ENCODE measurements around the gene GNS.
"Not testable (repeated sequence)": the region's sequence is repeated elsewhere in the genome, so short reads cannot be mapped to it uniquely, and the experiment has no call there.

Gene GNS

DNA sequence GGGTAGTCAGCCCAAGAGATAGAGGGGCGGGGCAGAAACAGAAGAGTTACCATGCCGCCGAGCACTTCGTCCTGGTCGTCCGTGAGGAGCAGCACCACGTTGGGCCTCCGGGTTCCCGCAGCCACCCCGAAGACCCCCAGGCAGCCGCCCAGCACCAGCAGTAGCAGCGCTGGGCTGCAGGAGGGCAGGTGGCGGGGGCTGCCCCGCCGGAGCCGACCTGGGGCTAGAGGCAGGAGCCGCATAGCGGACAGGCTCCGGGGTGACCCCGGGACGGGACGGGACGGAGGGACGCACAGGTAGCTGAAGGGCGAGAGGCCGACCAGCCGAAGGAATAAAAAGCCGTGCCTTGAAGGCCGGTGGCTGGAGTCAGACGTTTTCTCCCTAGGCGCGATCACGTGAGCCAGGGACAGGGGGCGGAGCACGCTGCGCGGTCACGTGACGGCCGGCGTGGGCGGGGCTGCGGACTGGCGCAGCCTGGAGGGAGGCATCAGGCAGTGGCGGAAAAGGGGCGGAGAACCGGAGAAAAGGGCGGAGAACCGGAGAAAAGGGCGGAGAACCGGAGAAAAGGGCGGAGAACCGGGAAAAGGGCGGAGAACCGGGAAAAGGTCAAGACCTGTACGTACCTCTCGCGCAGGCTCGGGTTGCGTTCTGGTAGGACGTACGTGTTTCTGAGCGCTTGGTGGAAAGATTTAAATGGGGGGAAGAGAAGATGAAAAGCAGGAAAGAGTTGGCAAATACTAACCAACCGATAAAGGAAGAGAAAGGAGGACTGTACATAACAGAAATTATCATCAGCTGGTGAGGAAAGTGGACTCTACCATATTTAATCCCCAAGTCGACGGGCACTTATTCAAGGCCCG is at the start of gene GNS:
Gene GNS, minus strand, starts transcription at position 372 of the 860 bp plus-strand sequence. Its CDS starts 130 bp downstream, at position 242.
- peak; percentile 86 for DNase-seq (ENCODE audit: low read depth)
- TF ChIP-seq, protein P1, sequence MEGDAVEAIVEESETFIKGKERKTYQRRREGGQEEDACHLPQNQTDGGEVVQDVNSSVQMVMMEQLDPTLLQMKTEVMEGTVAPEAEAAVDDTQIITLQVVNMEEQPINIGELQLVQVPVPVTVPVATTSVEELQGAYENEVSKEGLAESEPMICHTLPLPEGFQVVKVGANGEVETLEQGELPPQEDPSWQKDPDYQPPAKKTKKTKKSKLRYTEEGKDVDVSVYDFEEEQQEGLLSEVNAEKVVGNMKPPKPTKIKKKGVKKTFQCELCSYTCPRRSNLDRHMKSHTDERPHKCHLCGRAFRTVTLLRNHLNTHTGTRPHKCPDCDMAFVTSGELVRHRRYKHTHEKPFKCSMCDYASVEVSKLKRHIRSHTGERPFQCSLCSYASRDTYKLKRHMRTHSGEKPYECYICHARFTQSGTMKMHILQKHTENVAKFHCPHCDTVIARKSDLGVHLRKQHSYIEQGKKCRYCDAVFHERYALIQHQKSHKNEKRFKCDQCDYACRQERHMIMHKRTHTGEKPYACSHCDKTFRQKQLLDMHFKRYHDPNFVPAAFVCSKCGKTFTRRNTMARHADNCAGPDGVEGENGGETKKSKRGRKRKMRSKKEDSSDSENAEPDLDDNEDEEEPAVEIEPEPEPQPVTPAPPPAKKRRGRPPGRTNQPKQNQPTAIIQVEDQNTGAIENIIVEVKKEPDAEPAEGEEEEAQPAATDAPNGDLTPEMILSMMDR (IDR thresholded peaks at IDR 0.05; ENCODE audit: low read depth, low read length, missing control alignments) = no peak
- H3K4me3 ChIP-seq (ENCODE audit: low read depth, low read length) = peak within 1 kb of the TSS; percentile 99

DNA sequence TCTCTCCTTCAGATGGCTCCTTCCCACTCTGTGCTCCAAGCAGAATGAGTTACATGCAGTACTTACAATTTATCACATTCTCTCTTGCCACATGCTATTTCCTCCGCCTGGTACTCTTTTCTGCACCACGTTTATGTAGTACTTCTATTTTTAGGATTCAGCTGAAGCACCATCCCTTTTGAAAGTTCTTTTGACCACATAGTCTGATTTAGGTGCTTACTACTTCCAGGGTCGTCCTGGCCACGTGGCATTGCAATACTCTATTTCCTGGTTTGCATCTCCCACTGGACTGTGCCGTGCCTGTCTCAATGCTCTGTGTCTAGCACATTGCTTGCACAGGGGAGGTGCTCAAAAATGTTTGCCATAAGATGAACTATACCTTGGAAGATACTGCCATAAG is 48.9 kb upstream of the GNS start:
- no peak overlapping the region for H3K4me3 ChIP-seq (ENCODE audit: low read depth, low read length)
- no peak for DNase-seq (ENCODE audit: low read depth)
- TF ChIP-seq, protein P1 (IDR thresholded peaks at IDR 0.05; ENCODE audit: low read depth, low read length, missing control alignments) = no peak

DNA sequence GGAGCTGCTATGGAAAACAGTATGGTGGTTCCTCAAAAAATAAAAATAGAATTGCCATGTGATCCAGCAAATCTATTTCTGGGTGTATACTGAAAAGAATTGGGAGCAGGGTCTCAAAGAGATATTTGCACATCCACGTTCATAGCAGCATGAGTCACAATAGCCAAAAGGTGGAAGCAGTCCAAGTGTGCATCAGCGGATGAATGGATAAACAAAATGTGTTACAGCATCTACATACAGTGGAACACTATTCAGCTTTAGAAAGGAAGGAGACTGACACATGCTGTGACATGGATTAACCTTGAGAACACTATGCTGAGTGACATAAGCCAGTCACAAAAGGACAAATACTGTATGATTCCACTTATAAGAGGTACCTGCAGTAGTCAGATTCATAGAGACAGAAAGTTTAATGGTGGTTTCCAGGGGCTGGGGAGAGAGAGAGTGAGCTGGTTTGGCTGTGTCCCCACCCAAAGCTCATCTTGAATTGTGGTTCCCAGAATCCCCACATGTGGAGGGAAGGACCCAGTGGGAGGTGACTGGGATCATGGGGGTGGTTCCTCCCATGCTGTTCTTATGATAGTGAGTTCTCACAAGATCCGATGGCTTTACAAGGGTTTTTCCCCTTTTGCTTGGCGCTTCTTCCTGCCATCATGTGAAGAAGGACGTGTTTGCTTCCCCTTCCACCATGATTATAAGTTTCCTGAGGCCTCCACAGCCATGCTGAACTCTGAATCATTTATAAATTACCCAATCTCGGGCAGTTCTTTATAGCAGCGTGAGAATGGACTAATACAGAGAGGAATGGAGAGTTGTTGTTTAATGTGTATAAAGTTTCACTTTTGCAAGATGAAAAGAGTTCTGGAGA is 47.6 kb upstream of the GNS start:
- TF ChIP-seq, protein P1 (IDR thresholded peaks at IDR 0.05; ENCODE audit: low read depth, low read length, missing control alignments) = no peak
- no peak overlapping the region for H3K4me3 ChIP-seq (ENCODE audit: low read depth, low read length)
- DNase-seq (ENCODE audit: low read depth) = no peak

DNA sequence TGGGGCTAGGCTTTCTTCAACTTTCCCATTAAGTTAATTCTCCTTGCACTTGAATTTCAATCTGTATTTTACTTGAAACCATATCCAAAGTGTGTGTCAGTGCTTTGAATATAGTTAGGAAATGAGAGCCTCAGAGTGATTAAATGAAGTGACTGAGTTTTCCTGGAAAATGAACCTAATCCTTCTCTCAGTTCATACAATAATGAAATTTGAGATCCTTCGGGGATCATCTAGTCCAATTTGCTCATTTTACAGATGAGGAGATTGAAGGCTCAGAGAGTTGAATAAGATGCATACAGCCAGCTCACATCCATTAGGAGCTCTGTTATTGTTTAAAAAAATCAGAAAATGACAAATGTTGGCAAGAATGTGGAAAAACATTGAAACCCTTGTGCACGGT is 47.0 kb upstream of the GNS start:
- no peak overlapping the region for H3K4me3 ChIP-seq (ENCODE audit: low read depth, low read length)
- TF ChIP-seq, protein P1 (IDR thresholded peaks at IDR 0.05; ENCODE audit: low read depth, low read length, missing control alignments) = no peak
- no peak for DNase-seq (ENCODE audit: low read depth)

DNA sequence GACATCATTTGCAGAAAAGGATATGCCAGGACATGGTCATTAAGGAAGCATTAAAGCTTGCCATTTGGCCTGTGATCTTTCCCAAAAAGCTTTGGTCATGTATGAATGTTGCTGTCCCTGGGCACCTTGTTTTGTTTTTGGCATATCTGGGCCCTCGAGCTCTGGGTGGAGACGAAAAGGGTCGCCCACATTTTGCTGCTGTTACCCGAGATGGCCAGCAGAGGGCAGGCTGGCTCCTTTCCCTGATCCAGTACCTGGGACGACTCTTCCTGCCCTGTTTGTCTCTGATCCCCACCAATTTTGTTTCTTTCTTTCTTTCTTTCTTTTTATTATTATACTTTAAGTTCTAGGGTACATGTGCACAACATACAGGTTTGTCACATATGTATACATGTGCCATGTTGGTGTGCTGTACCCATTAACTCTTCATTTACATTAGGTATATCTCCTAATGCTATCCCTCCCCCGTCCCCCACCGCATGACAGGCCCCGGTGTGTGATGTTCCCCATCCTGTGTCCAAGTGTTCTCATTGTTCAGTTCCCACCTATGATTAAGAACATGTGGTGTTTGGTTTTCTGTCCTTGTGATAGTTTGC is 43.1 kb upstream of the GNS start:
- not testable (repeated sequence) for H3K4me3 ChIP-seq (ENCODE audit: low read depth, low read length); DNase-seq (ENCODE audit: low read depth)
- TF ChIP-seq, protein P1 (IDR thresholded peaks at IDR 0.05; ENCODE audit: low read depth, low read length, missing control alignments) = peak; percentile 95

DNA sequence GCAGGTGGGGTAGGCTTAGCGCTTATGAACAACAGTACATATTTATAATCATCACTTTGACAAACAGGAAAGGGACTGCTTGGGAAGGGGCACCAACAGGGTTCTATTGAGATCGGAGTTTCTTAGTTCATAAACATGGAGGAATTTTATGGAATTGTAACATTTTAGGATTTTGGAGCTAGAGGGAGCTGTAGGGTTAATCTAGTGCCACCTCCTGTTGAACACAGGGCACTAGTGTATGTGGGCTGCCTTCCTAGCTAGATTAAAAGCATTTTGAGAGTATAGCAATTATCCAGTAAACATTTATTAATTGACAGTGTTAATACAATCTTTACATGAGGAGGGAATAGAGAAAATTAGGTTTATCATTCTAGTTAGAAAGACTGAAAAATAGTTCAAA is 42.2 kb upstream of the GNS start:
- no peak overlapping the region for H3K4me3 ChIP-seq (ENCODE audit: low read depth, low read length)
- no peak for DNase-seq (ENCODE audit: low read depth)
- TF ChIP-seq, protein P1 (IDR thresholded peaks at IDR 0.05; ENCODE audit: low read depth, low read length, missing control alignments) = no peak
